Fibroblast of pulmonary artery (primary cell): ENCODE data around the gene PRR5L.

Experiments used
- DNase-seq: peaks from one replicate; pipeline ENCODE4 v3.0.0-alpha.2; 2010; ENCODE audit warnings: low read depth
- H3K4me3 ChIP-seq: replicated peaks from 2 replicates; pipeline ENCODE4 v1.5.1; 2011; ENCODE audit warnings: low read depth, mild to moderate bottlenecking, control low read depth, low read length, moderate library complexity
- TF ChIP-seq, protein P1 (sequence below): IDR thresholded peaks from 2 replicates; pipeline ENCODE4 v1.5.1; 2011; ENCODE audit warnings: mild to moderate bottlenecking, control low read depth, low read length, inconsistent platforms; ENCODE audit errors: missing control alignments

The PRR5L gene

DNA sequence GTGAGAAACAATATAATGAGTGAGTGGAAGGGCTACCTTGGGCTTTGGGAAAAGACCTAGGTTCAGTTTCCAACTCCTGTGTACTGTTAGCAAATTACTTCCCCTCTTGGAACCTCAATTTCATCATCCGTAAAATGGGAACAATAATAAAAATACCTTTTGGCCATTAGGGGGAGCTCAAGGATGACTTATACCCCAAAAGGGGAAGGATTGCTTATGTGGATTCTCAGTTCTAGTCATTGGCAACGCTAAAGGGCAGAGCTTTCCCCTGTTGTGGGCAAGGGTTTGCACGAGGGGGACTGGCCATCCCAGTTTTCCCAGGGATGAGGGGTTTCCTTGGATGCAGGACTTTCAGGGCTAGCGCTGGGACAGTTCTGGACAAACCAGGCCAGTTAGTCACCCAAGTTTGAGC lies 3.8 kb upstream of the PRR5L start:
- no peak overlapping the region for H3K4me3 ChIP-seq
- peak; percentile 68 for DNase-seq
- TF ChIP-seq, protein P1, sequence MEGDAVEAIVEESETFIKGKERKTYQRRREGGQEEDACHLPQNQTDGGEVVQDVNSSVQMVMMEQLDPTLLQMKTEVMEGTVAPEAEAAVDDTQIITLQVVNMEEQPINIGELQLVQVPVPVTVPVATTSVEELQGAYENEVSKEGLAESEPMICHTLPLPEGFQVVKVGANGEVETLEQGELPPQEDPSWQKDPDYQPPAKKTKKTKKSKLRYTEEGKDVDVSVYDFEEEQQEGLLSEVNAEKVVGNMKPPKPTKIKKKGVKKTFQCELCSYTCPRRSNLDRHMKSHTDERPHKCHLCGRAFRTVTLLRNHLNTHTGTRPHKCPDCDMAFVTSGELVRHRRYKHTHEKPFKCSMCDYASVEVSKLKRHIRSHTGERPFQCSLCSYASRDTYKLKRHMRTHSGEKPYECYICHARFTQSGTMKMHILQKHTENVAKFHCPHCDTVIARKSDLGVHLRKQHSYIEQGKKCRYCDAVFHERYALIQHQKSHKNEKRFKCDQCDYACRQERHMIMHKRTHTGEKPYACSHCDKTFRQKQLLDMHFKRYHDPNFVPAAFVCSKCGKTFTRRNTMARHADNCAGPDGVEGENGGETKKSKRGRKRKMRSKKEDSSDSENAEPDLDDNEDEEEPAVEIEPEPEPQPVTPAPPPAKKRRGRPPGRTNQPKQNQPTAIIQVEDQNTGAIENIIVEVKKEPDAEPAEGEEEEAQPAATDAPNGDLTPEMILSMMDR, result peak; percentile 46

DNA sequence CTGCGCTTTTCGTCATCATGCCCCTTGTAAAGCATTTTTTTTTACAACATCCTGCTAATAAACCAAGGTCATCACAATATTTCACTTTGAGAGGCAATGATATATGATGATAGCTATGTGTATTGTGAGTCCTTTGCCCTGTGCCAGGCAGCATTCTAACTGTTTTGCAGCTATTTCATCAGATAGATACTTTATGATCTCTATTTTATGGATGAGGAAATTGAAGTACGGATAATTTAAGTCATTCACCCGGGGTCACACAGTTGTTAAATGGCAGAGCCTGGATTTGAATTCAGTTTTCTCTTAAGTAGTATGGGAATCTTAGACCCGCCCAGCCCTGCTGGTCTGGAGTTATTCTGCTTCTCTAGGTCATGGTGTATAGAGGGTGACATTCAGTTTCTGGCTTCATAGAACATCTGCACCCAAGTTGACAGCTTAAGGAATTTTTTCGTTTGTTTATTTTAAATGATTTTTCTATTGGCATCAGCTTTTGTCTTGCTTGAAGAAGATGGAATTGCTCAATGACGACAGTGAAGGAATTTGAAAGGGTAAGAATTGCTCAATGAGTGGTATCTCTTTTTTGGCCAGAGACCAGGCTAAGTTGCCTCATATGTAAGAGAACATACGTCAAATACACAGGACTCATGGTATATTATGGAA lies 926 bp downstream of the PRR5L start:
- TF ChIP-seq, protein P1, result no peak
- DNase-seq, result peak; percentile 97
- no peak overlapping the region for H3K4me3 ChIP-seq

DNA sequence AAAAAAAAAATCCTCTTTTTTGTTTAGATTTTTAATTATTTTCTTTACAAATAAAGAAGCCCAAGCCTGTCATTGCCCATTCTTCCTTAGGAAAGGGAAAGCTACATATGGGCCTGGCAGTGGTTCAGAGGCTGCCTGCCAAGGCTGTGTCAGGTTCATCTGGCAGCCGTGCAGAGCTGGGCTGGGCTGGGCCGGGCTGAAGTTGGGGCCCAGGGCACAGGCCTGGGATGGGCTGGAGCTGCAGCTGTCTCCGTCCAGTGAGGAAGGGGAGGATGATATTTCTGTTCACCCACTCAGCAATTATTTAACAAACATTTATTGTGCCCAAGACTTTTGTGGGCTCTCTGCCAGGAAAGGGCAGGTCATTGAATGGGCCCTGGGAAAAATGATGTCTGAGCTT lies 4.6 kb downstream of the PRR5L start:
- peak; percentile 79 for DNase-seq
- H3K4me3 ChIP-seq, result no peak overlapping the region
- TF ChIP-seq, protein P1, result no peak

DNA sequence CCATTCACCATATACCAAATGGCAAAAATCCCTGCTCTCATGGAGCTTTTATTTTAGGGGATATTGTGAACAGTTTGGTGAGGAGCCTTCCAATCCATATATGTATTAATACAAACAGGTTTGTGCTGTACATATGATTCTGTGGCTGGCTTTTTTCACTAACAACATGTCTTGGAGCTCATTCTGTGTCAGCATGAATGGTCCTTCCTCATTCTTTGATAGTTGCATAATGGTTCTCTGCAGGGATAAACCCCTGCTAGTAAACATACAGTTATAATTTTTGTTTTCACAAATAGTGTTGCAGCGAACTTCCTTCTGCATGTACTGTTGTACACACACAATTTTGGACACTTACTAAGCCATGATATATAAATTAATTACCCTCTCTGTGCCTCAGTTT lies 8.3 kb downstream of the PRR5L start:
- DNase-seq, result no peak
- H3K4me3 ChIP-seq, result no peak overlapping the region
- TF ChIP-seq, protein P1, result no peak

DNA sequence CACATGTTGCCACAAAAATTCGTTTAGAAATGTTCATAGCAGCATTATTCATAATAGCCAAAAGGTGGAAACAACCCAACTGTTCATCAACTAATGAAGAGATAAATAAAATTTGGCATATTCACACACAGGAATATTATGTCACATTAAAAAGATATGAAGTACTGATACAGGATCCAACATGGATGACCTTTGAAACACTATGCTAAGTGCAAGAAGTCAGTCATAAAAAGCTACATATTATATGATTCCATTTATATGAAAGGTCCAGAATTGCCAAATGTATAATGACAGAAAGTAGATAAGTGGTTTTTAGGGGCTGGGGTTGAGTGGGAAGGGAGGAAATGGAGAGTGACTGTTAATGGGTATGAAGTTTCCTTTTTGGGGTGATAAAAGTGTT lies 9.0 kb downstream of the PRR5L start:
- no peak overlapping the region for H3K4me3 ChIP-seq
- TF ChIP-seq, protein P1, result no peak
- no peak for DNase-seq

DNA sequence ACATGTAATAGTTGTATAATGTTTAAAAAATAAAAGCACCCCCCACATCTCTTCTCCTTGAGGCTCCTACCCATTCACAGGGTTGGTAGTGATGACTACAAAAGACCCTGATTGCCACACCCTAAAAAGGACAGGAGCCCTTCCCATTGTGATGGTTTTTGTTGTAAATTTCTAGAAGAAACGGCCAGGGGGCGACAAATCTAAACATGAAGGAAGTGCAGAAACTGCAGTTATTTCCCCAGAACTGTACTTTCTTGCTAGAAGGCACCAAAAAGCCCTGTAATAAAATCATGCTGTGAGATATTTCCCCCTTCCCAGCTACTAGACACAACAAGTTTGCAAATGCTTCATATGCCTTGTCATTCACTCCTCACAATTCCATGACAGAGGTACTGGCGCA lies 10.8 kb downstream of the PRR5L start:
- TF ChIP-seq, protein P1, result peak; percentile 69
- peak; percentile 74 for DNase-seq
- H3K4me3 ChIP-seq, result no peak overlapping the region

DNA sequence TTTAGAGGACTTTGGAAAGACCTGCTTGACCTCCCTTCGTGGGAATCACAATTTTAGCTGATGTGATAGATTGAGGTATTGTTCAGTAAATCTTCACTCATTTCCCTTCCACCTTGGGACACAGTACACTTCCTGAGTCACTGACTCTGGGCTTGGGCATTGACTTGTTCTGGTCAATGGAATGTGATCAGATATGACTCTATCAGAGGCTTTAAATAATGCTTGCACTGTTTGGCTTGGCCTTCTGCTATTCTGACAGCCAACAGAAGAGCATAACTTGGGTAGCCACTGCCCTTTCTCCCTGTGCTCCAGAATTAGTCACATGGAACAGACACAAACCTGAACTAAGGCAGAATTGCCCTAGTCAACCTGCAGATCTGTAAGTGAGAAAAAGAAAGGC lies 12.5 kb downstream of the PRR5L start:
- TF ChIP-seq, protein P1, result no peak
- DNase-seq, result no peak
- H3K4me3 ChIP-seq, result no peak overlapping the region
